Coronary artery (tissue), 2 donors: ENCODE results near the gene ESPNL.

Source experiments
- DNase-seq: peaks from one replicate; pipeline ENCODE4 v3.0.0-alpha.2; 2017; ENCODE audit warnings: low spot score
- H3K27ac ChIP-seq, 2 donors: fragments of 200-600 bp; sonication (generic); one replicate each; pipeline ENCODE4 v1.5.1; 2016 to 2019
- H3K4me3 ChIP-seq: fragments of 200-600 bp; sonication (generic); 2 replicates; pipeline ENCODE4 v1.5.1; 2016; ENCODE audit warnings: mild to moderate bottlenecking, moderate library complexity
- CTCF ChIP-seq: fragments of 200-600 bp; sonication (generic); IDR thresholded peaks from one replicate; pipeline ENCODE4 v1.5.1; 2019; ENCODE audit warnings: antibody characterized with exemption

Gene ESPNL

DNA sequence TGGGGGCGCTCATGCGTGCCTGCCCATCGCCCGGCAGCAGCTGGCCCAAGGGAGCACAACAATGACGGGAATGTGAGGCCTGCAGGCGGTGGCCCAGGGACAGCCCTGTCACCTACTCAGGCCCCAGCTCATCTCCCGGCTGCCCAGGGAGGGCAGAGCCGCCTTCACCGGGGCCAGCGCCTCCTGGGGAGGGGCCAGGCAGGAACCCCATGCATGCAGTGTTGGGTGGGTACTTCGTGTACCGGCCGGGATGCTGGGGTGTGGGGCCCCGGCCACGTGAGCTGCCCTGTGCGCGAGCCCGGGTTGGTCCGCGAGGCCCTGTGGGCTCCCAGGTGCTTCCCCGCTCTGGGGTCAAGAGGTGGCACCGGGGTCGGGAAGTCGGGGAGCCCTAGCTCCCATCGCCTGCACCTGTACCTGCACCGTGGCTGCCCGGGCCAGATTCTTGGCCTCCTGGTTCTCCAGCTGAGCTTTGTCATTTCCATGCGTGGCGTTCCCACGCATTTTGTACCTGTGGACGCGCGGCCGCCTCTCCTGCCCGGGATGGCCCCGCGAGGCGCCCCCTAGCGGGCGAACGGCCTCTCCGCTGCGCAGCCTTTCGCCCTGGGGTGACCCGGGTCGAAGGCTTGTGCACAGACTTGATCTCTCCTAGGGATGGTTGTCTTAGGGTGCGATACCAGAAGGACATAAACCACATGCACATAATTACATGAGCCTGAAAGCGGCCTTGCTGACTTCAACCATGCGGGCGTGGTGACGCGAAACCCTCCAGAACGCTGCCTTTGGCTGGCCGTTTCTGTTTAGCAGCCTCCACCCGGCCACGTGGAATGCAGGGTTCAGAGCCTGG, 39.3 kb downstream of the ESPNL start:
- DNase-seq: no peak
- Histone ChIP-seq H3K4me3 (peak overlapping the region; percentile 67), H3K27ac (peak overlapping the region; percentile 76 to 85)
- peak; percentile 45 for TF ChIP-seq CTCF

DNA sequence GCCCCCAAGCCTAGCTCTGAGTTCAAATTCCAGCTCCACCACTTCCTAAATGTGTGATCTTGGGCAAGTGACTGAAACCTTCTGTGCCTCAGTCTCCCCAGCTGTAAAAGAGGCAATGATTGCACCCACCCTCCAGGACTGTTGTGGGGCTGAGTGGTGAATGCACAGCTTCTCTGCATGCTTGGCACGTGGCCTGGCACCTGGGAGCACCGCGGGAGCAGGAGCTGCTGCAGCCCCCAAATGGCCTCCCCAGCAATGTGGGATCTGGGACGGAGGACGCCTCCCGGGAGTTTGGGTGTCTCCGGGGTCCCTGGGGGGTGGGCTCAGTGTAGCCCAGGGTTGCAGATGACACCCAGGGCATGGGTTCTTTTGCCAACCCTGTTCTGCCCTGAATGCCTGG, 39.9 kb downstream of the ESPNL start:
- DNase-seq: no peak
- Histone ChIP-seq H3K27ac (no peak overlapping the region), H3K4me3 (peak overlapping the region; percentile 67)
- no peak for TF ChIP-seq CTCF

DNA sequence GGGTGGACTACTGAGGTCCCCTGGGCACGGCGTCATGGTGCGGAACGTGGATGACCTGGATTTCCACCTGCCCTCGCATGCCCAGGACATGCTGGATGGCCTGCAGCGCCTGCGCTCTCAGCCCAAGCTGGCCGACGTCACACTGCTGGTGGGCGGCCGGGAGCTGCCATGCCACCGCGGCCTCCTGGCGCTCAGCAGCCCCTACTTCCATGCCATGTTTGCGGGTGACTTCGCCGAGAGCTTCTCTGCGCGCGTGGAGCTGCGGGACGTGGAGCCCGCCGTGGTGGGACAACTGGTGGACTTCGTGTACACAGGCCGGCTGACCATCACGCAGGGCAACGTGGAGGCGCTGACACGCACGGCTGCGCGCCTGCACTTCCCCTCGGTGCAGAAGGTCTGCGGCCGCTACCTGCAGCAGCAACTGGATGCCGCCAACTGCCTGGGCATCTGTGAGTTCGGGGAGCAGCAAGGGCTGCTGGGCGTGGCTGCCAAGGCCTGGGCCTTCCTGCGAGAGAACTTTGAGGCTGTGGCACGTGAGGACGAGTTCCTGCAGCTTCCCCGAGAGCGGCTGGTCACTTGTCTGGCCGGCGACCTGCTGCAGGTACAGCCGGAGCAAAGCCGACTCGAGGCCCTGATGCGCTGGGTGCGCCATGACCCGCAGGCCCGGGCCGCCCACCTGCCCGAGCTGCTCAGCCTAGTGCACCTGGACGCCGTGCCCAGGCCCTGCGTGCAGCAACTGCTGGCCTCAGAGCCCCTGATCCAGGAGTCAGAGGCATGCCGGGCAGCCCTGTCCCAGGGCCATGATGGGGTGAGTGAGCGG, 40.8 kb downstream of the ESPNL start:
- DNase-seq: no peak
- Histone ChIP-seq H3K4me3 (peak overlapping the region; percentile 50), H3K27ac (no peak overlapping the region)
- no peak for TF ChIP-seq CTCF

- no peak for TF ChIP-seq CTCF
- Histone ChIP-seq H3K27ac (peak overlapping the region in 1 of 2 donors; percentile 82), H3K4me3 (peak overlapping the region; percentile 50)
- DNase-seq: no peak
Observed at GRCh38 chr2:238141541-238142318, 41.6 kb downstream of the ESPNL start.

- no peak for DNase-seq
- peak overlapping the region; percentile 50 for H3K4me3 ChIP-seq
- no peak for TF ChIP-seq CTCF
- H3K27ac ChIP-seq: peak overlapping the region; percentile 6 to 82
Observed at GRCh38 chr2:238142382-238143205, 42.5 kb downstream of the ESPNL start.
